Measurements from ENCODE around the gene LIMA1. TPM values are rescaled to one million over a fixed set of nuclear protein-coding genes. Genes with fewer than 3 reads are reported as not detected.

Gene LIMA1
- total and polyA plus RNA-seq, 3 experiments from 2014 or later, result 13.1 to 103 (median 95.4) TPM

DNA sequence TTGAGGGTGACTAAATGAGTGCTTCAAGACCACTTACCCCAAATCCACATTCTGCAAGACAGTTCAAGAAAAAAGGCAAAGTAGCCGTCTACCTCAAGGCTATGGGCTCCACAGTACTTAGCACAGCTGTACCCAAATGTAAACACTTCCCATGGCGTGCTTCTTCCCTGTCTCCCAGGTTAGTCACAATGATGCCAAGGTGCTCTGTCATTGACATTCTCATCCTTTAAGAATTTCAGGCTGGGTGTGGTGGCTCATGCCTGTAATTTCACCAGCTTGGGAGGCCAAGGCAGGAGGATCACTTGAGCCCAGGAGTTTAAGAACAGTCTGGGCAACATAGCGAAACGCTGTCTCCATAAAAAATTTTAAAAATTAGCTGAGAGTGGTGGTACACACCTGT lies 64.9 kb downstream of the LIMA1 start:
- peaks cover 32 to 47% (median 39%) of the 10 kb centered on the region in 3 donors for H3K4me1 Mint-ChIP-seq
- Histone ChIP-seq H3K27me3 (ENCODE audit: insufficient read depth, low read length, poor library complexity, severe bottlenecking) (no peaks in the 10 kb centered on the region), H3K9me3 (ENCODE audit: low read length) (no peaks in the 10 kb centered on the region), H3K4me3 (ENCODE audit: low read length) (no peak overlapping the region), H3K27ac (ENCODE audit: low read depth, low read length) (no peak overlapping the region), H3K36me3 (ENCODE audit: insufficient read depth, low read length) (no peaks in the 10 kb centered on the region), H3K4me1 (ENCODE audit: insufficient read depth, low read length) (peaks cover 22% of the 10 kb centered on the region)
- DNase-seq, result no peak
- H3K4me3 Mint-ChIP-seq, result no peak overlapping the region
- peak overlapping the region in 5 of 8 donors; percentile 6 to 88 (median 60) for H3K27ac Mint-ChIP-seq
- H3K36me3 Mint-ChIP-seq, result peaks cover 0 to 2% (median 1%) of the 10 kb centered on the region in 3 donors
- no peaks in the 10 kb centered on the region for H3K9me3 Mint-ChIP-seq
- ChIA-PET CTCF (no interaction called here), POLR2A (no interaction called here)
- H3K27me3 Mint-ChIP-seq, result no peaks in the 10 kb centered on the region

- H3K9me3 Mint-ChIP-seq, result no peaks in the 10 kb centered on the region
- no peak for DNase-seq
- H3K27me3 Mint-ChIP-seq, result no peaks in the 10 kb centered on the region
- CTCF ChIA-PET, result no interaction called here
- H3K27ac ChIP-seq (ENCODE audit: low read depth, low read length), result no peak overlapping the region
- H3K9me3 ChIP-seq (ENCODE audit: low read length), result no peaks in the 10 kb centered on the region
- H3K4me1 Mint-ChIP-seq, result peaks cover 38 to 57% (median 44%) of the 10 kb centered on the region in 3 donors
- H3K4me1 ChIP-seq (ENCODE audit: insufficient read depth, low read length), result peaks cover 18% of the 10 kb centered on the region
- H3K4me3 ChIP-seq (ENCODE audit: low read length), result no peak overlapping the region
- H3K27me3 ChIP-seq (ENCODE audit: insufficient read depth, low read length, poor library complexity, severe bottlenecking), result no peaks in the 10 kb centered on the region
- H3K36me3 Mint-ChIP-seq, result peaks cover 0 to 2% (median 1%) of the 10 kb centered on the region in 3 donors
- H3K4me3 Mint-ChIP-seq, result peak overlapping the region in 2 of 7 donors; percentile 6 to 55
- POLR2A ChIA-PET, result no interaction called here
- no peaks in the 10 kb centered on the region for H3K36me3 ChIP-seq (ENCODE audit: insufficient read depth, low read length)
- H3K27ac Mint-ChIP-seq, result peak overlapping the region; percentile 25 to 92 (median 70)
These were observed 66.1 kb downstream of the LIMA1 start for GRCh38 chr12:50217202-50217601.

- Histone ChIP-seq H3K27ac (ENCODE audit: low read depth, low read length) (no peak overlapping the region), H3K4me3 (ENCODE audit: low read length) (no peak overlapping the region), H3K36me3 (ENCODE audit: insufficient read depth, low read length) (no peaks in the 10 kb centered on the region), H3K9me3 (ENCODE audit: low read length) (no peaks in the 10 kb centered on the region), H3K4me1 (ENCODE audit: insufficient read depth, low read length) (peaks cover 38% of the 10 kb centered on the region), H3K27me3 (ENCODE audit: insufficient read depth, low read length, poor library complexity, severe bottlenecking) (no peaks in the 10 kb centered on the region)
- CTCF ChIA-PET, result interaction anchor here (1.3 kb wide), 1 partner anchor 9 kb away, joined by 3 read pairs; no protein-coding TSS in a partner anchor
- Mint-ChIP-seq H3K27ac (peak overlapping the region in 7 of 8 donors; percentile 20 to 92 (median 48)), H3K4me1 (peaks cover 52 to 73% (median 52%) of the 10 kb centered on the region in 3 donors), H3K27me3 (no peaks in the 10 kb centered on the region), H3K4me3 (peak overlapping the region in 3 of 7 donors; percentile 5 to 14 (median 12)), H3K36me3 (peaks cover 0 to 2% (median 1%) of the 10 kb centered on the region in 3 donors), H3K9me3 (no peaks in the 10 kb centered on the region)
- POLR2A ChIA-PET, result no interaction called here
- DNase-seq, result no peak
These were observed 68.3 kb downstream of the LIMA1 start for GRCh38 chr12:50215033-50215432.

- no peak for DNase-seq
- ChIA-PET CTCF (interaction anchor here (1.3 kb wide), 1 partner anchor 291 kb away, joined by 3 read pairs; the partner anchor contains the start of gene DIP2B), POLR2A (no interaction called here)
- Histone ChIP-seq H3K9me3 (ENCODE audit: low read length) (no peaks in the 10 kb centered on the region), H3K4me3 (ENCODE audit: low read length) (no peak overlapping the region), H3K4me1 (ENCODE audit: insufficient read depth, low read length) (peaks cover 36% of the 10 kb centered on the region), H3K36me3 (ENCODE audit: insufficient read depth, low read length) (no peaks in the 10 kb centered on the region), H3K27ac (ENCODE audit: low read depth, low read length) (no peak overlapping the region), H3K27me3 (ENCODE audit: insufficient read depth, low read length, poor library complexity, severe bottlenecking) (no peaks in the 10 kb centered on the region)
- H3K27me3 Mint-ChIP-seq, result no peaks in the 10 kb centered on the region
- peak overlapping the region; percentile 30 to 92 (median 66) for H3K27ac Mint-ChIP-seq
- H3K4me1 Mint-ChIP-seq, result peaks cover 47 to 66% (median 52%) of the 10 kb centered on the region in 3 donors
- no peak overlapping the region for H3K4me3 Mint-ChIP-seq
- H3K36me3 Mint-ChIP-seq, result peaks cover 0 to 2% (median 1%) of the 10 kb centered on the region in 3 donors
- no peaks in the 10 kb centered on the region for H3K9me3 Mint-ChIP-seq
These were observed 69.3 kb downstream of the LIMA1 start for GRCh38 chr12:50214018-50214417.

GRCh38 chr12:50213439-50213838 lies 69.9 kb downstream of the LIMA1 start:
- CTCF ChIA-PET, result interaction anchor here (0.9 to 1.5 kb wide), 3 partner anchors 70 to 292 kb away, joined by 3 to 6 read pairs (median 3); partner anchors contain the start of genes COX14, DIP2B and LIMA1
- H3K4me3 ChIP-seq (ENCODE audit: low read length), result no peak overlapping the region
- no peak overlapping the region for H3K27ac ChIP-seq (ENCODE audit: low read depth, low read length)
- Mint-ChIP-seq H3K9me3 (no peaks in the 10 kb centered on the region), H3K27me3 (no peaks in the 10 kb centered on the region), H3K27ac (peak overlapping the region; percentile 22 to 92 (median 72)), H3K36me3 (peaks cover 0 to 2% (median 1%) of the 10 kb centered on the region in 3 donors), H3K4me1 (peaks cover 44 to 63% (median 52%) of the 10 kb centered on the region in 3 donors), H3K4me3 (no peak overlapping the region)
- DNase-seq, result no peak
- POLR2A ChIA-PET, result no interaction called here
- H3K4me1 ChIP-seq (ENCODE audit: insufficient read depth, low read length), result peaks cover 36% of the 10 kb centered on the region
- no peaks in the 10 kb centered on the region for H3K9me3 ChIP-seq (ENCODE audit: low read length)
- H3K27me3 ChIP-seq (ENCODE audit: insufficient read depth, low read length, poor library complexity, severe bottlenecking), result no peaks in the 10 kb centered on the region
- H3K36me3 ChIP-seq (ENCODE audit: insufficient read depth, low read length), result no peaks in the 10 kb centered on the region

GRCh38 chr12:50212071-50212467 lies 71.3 kb downstream of the LIMA1 start:
- no peak overlapping the region for H3K4me3 ChIP-seq (ENCODE audit: low read length)
- ChIA-PET CTCF (interaction anchor here (0.7 to 1.8 kb wide), 3 partner anchors 9 to 100 kb away, joined by 3 to 6 read pairs (median 5); partner anchors contain the start of gene COX14), POLR2A (interaction anchor here (1.5 kb wide), 1 partner anchor 8 kb away, joined by 6 read pairs; no protein-coding TSS in a partner anchor)
- H3K4me1 ChIP-seq (ENCODE audit: insufficient read depth, low read length), result peaks cover 36% of the 10 kb centered on the region
- peak overlapping the region; percentile 89 to 99 (median 92) for H3K27ac Mint-ChIP-seq
- H3K36me3 ChIP-seq (ENCODE audit: insufficient read depth, low read length), result no peaks in the 10 kb centered on the region
- no peaks in the 10 kb centered on the region for H3K27me3 ChIP-seq (ENCODE audit: insufficient read depth, low read length, poor library complexity, severe bottlenecking)
- peak overlapping the region; percentile 33 to 78 (median 64) for H3K4me3 Mint-ChIP-seq
- H3K9me3 ChIP-seq (ENCODE audit: low read length), result no peaks in the 10 kb centered on the region
- DNase-seq, result no peak
- H3K27ac ChIP-seq (ENCODE audit: low read depth, low read length), result no peak overlapping the region
- no peaks in the 10 kb centered on the region for H3K9me3 Mint-ChIP-seq
- no peaks in the 10 kb centered on the region for H3K27me3 Mint-ChIP-seq
- H3K4me1 Mint-ChIP-seq, result peaks cover 42 to 53% (median 46%) of the 10 kb centered on the region in 3 donors
- peaks cover 0 to 2% (median 0%) of the 10 kb centered on the region in 3 donors for H3K36me3 Mint-ChIP-seq

DNA sequence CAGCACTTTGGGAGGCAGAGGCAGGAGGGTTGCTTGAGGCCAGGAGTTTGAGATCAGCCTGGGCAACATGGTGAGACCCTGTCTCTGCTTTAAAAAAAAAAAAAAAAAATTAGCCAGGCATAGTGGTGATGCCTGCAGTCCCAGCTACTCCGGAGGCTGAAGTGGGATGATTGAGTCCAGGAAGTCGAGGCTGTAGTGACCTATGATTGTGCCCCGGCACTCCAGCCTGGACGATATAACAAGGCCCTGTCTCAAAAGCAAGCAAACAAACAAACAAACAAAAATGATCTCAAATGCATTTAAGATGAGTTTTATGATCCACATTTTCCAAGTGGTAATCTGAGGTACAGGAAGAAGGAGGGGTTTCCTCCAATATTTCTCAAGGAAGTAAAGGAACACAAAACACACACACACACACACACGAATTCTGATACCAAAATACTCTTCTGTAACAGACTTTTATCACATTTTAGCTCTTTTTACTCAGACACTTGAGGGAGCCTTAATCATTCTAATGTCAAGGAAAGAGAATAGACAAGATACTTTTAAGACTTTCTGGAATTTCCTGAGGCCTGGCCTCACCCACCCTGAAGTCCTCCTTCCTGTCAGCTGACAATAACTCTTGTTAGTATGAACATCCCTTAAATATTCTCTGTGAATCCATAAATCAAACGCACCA lies 71.8 kb downstream of the LIMA1 start:
- H3K4me3 Mint-ChIP-seq, result peak overlapping the region; percentile 33 to 78 (median 64)
- Histone ChIP-seq H3K4me3 (ENCODE audit: low read length) (no peak overlapping the region), H3K9me3 (ENCODE audit: low read length) (no peaks in the 10 kb centered on the region), H3K27me3 (ENCODE audit: insufficient read depth, low read length, poor library complexity, severe bottlenecking) (no peaks in the 10 kb centered on the region), H3K36me3 (ENCODE audit: insufficient read depth, low read length) (no peaks in the 10 kb centered on the region), H3K27ac (ENCODE audit: low read depth, low read length) (no peak overlapping the region), H3K4me1 (ENCODE audit: insufficient read depth, low read length) (peaks cover 36% of the 10 kb centered on the region)
- no peak for DNase-seq
- H3K27me3 Mint-ChIP-seq, result no peaks in the 10 kb centered on the region
- POLR2A ChIA-PET, result interaction anchor here (1.5 kb wide), 1 partner anchor 9 kb away, joined by 6 read pairs; no protein-coding TSS in a partner anchor
- peak overlapping the region; percentile 89 to 99 (median 92) for H3K27ac Mint-ChIP-seq
- CTCF ChIA-PET, result interaction anchor here (0.7 to 2.0 kb wide), 5 partner anchors 8 to 100 kb away, joined by 3 to 6 read pairs (median 5); partner anchors contain the start of genes COX14 and LIMA1
- H3K9me3 Mint-ChIP-seq, result no peaks in the 10 kb centered on the region
- peaks cover 41 to 49% (median 44%) of the 10 kb centered on the region in 3 donors for H3K4me1 Mint-ChIP-seq
- H3K36me3 Mint-ChIP-seq, result peaks cover 0 to 2% (median 0%) of the 10 kb centered on the region in 3 donors

DNA sequence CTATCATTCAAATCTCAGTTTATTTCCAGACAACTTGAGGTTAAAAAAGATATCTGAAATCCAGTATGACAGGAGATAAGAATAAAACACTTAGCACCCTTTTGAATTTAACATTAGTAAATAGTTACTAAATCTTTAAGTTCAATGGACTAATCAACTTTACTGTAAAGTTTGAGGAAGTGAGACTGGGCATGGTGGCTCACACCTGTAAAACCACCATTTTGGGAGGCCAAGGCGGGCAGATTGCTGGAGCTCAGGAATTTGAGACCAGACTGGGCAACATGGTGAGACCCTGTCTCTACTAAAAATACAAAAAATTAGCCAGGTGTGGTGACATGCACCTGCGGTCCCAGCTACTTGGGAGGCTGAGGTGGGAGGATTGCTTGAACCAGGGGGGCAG lies 75.9 kb downstream of the LIMA1 start:
- Mint-ChIP-seq H3K36me3 (peaks cover 0 to 26% (median 11%) of the 10 kb centered on the region in 3 donors), H3K9me3 (no peaks in the 10 kb centered on the region), H3K4me1 (peaks cover 16 to 19% (median 18%) of the 10 kb centered on the region in 3 donors), H3K27ac (peak overlapping the region in 1 of 8 donors; percentile 41), H3K4me3 (no peak overlapping the region), H3K27me3 (no peaks in the 10 kb centered on the region)
- Histone ChIP-seq H3K27me3 (ENCODE audit: insufficient read depth, low read length, poor library complexity, severe bottlenecking) (no peaks in the 10 kb centered on the region), H3K4me1 (ENCODE audit: insufficient read depth, low read length) (peaks cover 24% of the 10 kb centered on the region), H3K36me3 (ENCODE audit: insufficient read depth, low read length) (peaks cover 8% of the 10 kb centered on the region), H3K27ac (ENCODE audit: low read depth, low read length) (no peak overlapping the region), H3K9me3 (ENCODE audit: low read length) (no peaks in the 10 kb centered on the region), H3K4me3 (ENCODE audit: low read length) (no peak overlapping the region)
- CTCF ChIA-PET, result no interaction called here
- DNase-seq, result no peak
- POLR2A ChIA-PET, result no interaction called here

Data from CD8-positive, alpha-beta memory T cell (primary cell).